Stomach (tissue), 4 donors: ENCODE results near the gene POLR2L.

Source experiments
- CTCF ChIP-seq, 7 experiments: fragments of 450-650 bp in 4 of 7; fragments of 200-600 bp in 3 of 7; sonication (generic) in 3 of 7; IDR thresholded peaks; one replicate each; pipeline ENCODE4 v1.5.1; 2016 to 2019; ENCODE audit warnings: antibody characterized with exemption in 7 of 7, control low read depth in 2 of 7, mild to moderate bottlenecking in 1 of 7
- EP300 ChIP-seq: sonication (generic); formaldehyde crosslinking; IDR thresholded peaks from one replicate; pipeline ENCODE4 v1.6.1; 2017; ENCODE audit warnings: antibody characterized with exemption
- POLR2A ChIP-seq, 4 donors: fragments of 450-650 bp; IDR thresholded peaks; one replicate each; pipeline ENCODE4 v1.6.1; 2016; ENCODE audit warnings: antibody characterized with exemption in 4 of 4, control low read depth in 2 of 4, mild to moderate bottlenecking in 1 of 4, moderate library complexity in 1 of 4

GRCh38 chr11:870127-870413 lies 27.7 kb upstream of the POLR2L start:
- TF ChIP-seq CTCF (IDR thresholded peaks at IDR 0.05) (no peak), EP300 (no peak), POLR2A (IDR thresholded peaks at IDR 0.05) (no peak)
